ENCODE measurements around the gene ANKMY2.
A peak's percentile ranks its signal among the peaks of the same experiment; 100 is the strongest.

ANKMY2 gene

GRCh38 chr7:16655394-16655793 is 9.8 kb upstream of the ANKMY2 start:
- Mint-ChIP-seq H3K27me3 (ENCODE audit: low read depth) (no peaks in the 10 kb centered on the region), H3K4me3 (no peak overlapping the region), H3K27ac (no peak overlapping the region), H3K9me3 (no peaks in the 10 kb centered on the region), H3K36me3 (ENCODE audit: low read depth) (peaks cover 4% of the 10 kb centered on the region), H3K4me1 (peaks cover 22% of the 10 kb centered on the region)
- TF ChIP-seq CTCF (IDR thresholded peaks at IDR 0.05; ENCODE audit: unreplicated experiment in 3 of 3), result no peak

- Mint-ChIP-seq H3K4me1 (peaks cover 33% of the 10 kb centered on the region), H3K27ac (no peak overlapping the region), H3K9me3 (no peaks in the 10 kb centered on the region), H3K27me3 (ENCODE audit: low read depth) (peaks cover 5% of the 10 kb centered on the region), H3K36me3 (ENCODE audit: low read depth) (peaks cover 4% of the 10 kb centered on the region), H3K4me3 (no peak overlapping the region)
- TF ChIP-seq CTCF (IDR thresholded peaks at IDR 0.05; ENCODE audit: unreplicated experiment in 3 of 3), result no peak
Measured at GRCh38 chr7:16652888-16653287, 7.3 kb upstream of the ANKMY2 start.

GRCh38 chr7:16652240-16652583 is 6.7 kb upstream of the ANKMY2 start:
- Mint-ChIP-seq H3K4me3 (no peak overlapping the region), H3K36me3 (ENCODE audit: low read depth) (peaks cover 4% of the 10 kb centered on the region), H3K9me3 (no peaks in the 10 kb centered on the region), H3K27me3 (ENCODE audit: low read depth) (peaks cover 5% of the 10 kb centered on the region), H3K4me1 (peaks cover 36% of the 10 kb centered on the region), H3K27ac (no peak overlapping the region)
- TF ChIP-seq CTCF (IDR thresholded peaks at IDR 0.05; ENCODE audit: unreplicated experiment in 3 of 3), result no peak

DNA sequence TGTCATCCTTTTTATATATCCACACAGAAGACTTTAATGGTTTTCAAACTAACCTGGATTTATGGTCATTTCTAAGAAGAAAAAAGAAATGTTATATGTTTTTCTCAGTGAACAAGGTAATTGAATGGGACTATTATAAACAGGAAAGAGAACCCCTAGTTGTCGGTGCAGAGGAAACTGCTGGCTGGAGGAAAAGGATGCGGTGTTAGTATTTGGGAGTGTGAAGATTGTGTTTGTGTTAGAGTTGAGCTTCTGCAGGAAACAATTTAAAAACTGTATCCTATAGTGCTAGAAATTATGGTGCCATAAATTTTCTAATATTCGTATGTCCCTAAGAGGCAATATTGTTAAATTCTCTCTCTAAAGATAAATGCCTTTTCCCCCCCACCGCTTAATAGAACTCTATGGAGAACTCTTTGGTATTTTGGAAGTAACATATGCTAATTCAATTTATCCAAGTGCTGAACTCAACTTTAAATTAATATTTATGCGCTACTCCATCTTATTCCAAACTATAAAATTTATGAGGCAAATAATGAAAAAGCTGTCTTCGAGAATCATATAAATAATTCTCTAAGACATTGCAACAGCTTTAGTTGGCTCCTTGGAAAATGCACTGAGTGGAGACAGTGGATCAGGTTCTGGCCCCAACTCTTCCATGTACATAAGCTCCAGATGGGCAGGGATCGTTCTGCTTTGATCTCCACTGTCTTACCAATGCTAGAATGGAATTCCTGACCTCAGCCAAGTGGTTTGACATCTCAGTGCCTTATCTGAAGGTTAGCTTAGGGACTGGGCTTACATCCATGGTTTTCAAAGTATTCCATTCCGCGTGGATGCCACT is 6.1 kb upstream of the ANKMY2 start:
- peaks cover 4% of the 10 kb centered on the region for H3K36me3 Mint-ChIP-seq (ENCODE audit: low read depth)
- peak overlapping the region in 1 of 3 experiments; percentile 9 for H3K27ac Mint-ChIP-seq
- H3K27me3 Mint-ChIP-seq (ENCODE audit: low read depth), result peaks cover 5% of the 10 kb centered on the region
- TF ChIP-seq CTCF (IDR thresholded peaks at IDR 0.05; ENCODE audit: unreplicated experiment in 3 of 3), result no peak
- H3K4me1 Mint-ChIP-seq, result peaks cover 42% of the 10 kb centered on the region
- no peaks in the 10 kb centered on the region for H3K9me3 Mint-ChIP-seq
- peak overlapping the region in 1 of 3 experiments; percentile 2 for H3K4me3 Mint-ChIP-seq

DNA sequence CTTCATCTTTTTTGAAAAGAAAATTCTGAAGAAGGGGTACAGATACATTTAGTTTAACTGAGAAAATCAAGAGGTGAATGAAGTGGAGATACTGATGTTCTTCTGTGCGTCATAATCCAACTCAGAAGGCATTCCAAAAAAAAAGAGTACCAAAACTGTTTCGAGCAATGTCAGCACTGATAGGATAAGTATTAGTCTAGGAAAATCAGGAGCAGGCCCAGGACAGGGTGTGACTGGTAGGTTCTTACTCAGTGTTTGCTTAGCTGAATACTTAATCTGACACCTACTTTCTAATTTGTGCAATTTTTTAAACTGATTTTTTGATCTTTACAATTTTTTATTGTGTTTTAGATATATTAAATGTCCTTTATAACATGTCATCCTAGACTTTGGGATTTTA is 4.7 kb upstream of the ANKMY2 start:
- Mint-ChIP-seq H3K9me3 (no peaks in the 10 kb centered on the region), H3K4me3 (no peak overlapping the region), H3K27ac (no peak overlapping the region), H3K27me3 (ENCODE audit: low read depth) (peaks cover 5% of the 10 kb centered on the region), H3K36me3 (ENCODE audit: low read depth) (no peaks in the 10 kb centered on the region), H3K4me1 (peaks cover 44% of the 10 kb centered on the region)
- TF ChIP-seq CTCF (IDR thresholded peaks at IDR 0.05; ENCODE audit: unreplicated experiment in 3 of 3), result no peak

- TF ChIP-seq CTCF (IDR thresholded peaks at IDR 0.05; ENCODE audit: unreplicated experiment in 3 of 3), result no peak
- peaks cover 45% of the 10 kb centered on the region for H3K4me1 Mint-ChIP-seq
- peaks cover 5% of the 10 kb centered on the region for H3K27me3 Mint-ChIP-seq (ENCODE audit: low read depth)
- no peaks in the 10 kb centered on the region for H3K9me3 Mint-ChIP-seq
- H3K36me3 Mint-ChIP-seq (ENCODE audit: low read depth), result no peaks in the 10 kb centered on the region
- H3K27ac Mint-ChIP-seq, result peak overlapping the region in 2 of 3 experiments; percentile 1 to 20
- H3K4me3 Mint-ChIP-seq, result peak overlapping the region; percentile 61 to 71 (median 63)
Measured at GRCh38 chr7:16649196-16649595, 3.6 kb upstream of the ANKMY2 start.
